Lower lobe of right lung (tissue), 2 donors: ENCODE results near the gene RFX3. TPM values are rescaled to one million over a fixed set of nuclear protein-coding genes. Genes with fewer than 3 reads are reported as not detected.

ENCODE experiments used
- ATAC-seq, 2 donors: fragments of 200-7000 bp; cut with Tn5 transposase; one replicate each; pipeline ENCODE4 v1.9.1; 2020 to 2022; ENCODE audit warnings: mild to moderate bottlenecking in 2 of 2, moderate library complexity in 2 of 2
- DNase-seq: peaks from one replicate; pipeline ENCODE4 v3.0.0-alpha.2; 2020
- H3K27ac ChIP-seq: fragments of 200-600 bp; one replicate; pipeline ENCODE4 v1.8.0; 2022
- H3K27me3 ChIP-seq: fragments of 200-600 bp; one replicate; pipeline ENCODE4 v1.8.0; 2022; ENCODE audit warnings: low read depth
- H3K36me3 ChIP-seq: fragments of 200-600 bp; one replicate; pipeline ENCODE4 v1.8.0; 2022; ENCODE audit warnings: mild to moderate bottlenecking
- H3K4me1 ChIP-seq: fragments of 200-600 bp; one replicate; pipeline ENCODE4 v1.8.0; 2022
- H3K4me3 ChIP-seq: fragments of 200-600 bp; one replicate; pipeline ENCODE4 v1.8.0; 2022; ENCODE audit warnings: mild to moderate bottlenecking
- H3K9me3 ChIP-seq: fragments of 200-600 bp; one replicate; pipeline ENCODE4 v1.8.0; 2022
- intact Hi-C: fragments of 100-400 bp; cut with DNase I; formaldehyde crosslinking; loops from one replicate; pipeline ENCODE4 v1.11.0; 2022
- total RNA-seq: library from RNA; stranded (reverse); fragmentation: NEBNext Ultra II Directional; extraction: Animal tissue kit (Norgen Biotek cat#: 25700); gene quantifications from one replicate; pipeline ENCODE4 v1.2.1, GENCODE V29; 2021
- TF ChIP-seq, protein P1 (sequence below): fragments of 200-600 bp; IDR thresholded peaks from one replicate; pipeline ENCODE4 v1.8.0; 2022; ENCODE audit warnings: antibody characterized with exemption, mild to moderate bottlenecking
- donor health status: DM: no; HTN: yes; CAD: no; lungs with severe emphysema.

Gene RFX3
- total RNA-seq, 1 donor from 2014 or later: 25.4 TPM

DNA sequence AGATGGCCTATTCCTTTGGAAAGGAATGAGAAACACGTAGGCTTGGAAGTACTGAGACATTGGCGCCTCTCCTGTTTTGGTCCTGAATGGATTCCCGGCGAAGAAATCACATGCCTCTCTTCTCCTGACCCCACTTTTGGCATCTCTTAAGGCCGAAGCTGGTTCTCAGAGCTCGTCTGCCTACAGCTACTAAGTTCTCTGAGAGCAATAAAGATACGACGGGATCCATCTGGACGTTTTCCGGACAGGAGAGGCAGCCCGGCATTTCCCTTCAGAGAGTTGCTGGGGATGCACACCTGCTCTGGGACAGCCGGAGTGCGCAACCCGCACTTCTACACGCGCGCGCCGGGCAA, 345.1 kb downstream of the RFX3 start:
- intact Hi-C loops: no loop called here
- TF ChIP-seq, protein P1, sequence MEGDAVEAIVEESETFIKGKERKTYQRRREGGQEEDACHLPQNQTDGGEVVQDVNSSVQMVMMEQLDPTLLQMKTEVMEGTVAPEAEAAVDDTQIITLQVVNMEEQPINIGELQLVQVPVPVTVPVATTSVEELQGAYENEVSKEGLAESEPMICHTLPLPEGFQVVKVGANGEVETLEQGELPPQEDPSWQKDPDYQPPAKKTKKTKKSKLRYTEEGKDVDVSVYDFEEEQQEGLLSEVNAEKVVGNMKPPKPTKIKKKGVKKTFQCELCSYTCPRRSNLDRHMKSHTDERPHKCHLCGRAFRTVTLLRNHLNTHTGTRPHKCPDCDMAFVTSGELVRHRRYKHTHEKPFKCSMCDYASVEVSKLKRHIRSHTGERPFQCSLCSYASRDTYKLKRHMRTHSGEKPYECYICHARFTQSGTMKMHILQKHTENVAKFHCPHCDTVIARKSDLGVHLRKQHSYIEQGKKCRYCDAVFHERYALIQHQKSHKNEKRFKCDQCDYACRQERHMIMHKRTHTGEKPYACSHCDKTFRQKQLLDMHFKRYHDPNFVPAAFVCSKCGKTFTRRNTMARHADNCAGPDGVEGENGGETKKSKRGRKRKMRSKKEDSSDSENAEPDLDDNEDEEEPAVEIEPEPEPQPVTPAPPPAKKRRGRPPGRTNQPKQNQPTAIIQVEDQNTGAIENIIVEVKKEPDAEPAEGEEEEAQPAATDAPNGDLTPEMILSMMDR: no peak
- no peak for DNase-seq
- Histone ChIP-seq H3K9me3 (no peaks in the 10 kb centered on the region), H3K27ac (no peak overlapping the region), H3K27me3 (peaks cover 25% of the 10 kb centered on the region), H3K4me1 (peaks cover 8% of the 10 kb centered on the region), H3K36me3 (no peaks in the 10 kb centered on the region), H3K4me3 (no peak overlapping the region)
- ATAC-seq: no peak

DNA sequence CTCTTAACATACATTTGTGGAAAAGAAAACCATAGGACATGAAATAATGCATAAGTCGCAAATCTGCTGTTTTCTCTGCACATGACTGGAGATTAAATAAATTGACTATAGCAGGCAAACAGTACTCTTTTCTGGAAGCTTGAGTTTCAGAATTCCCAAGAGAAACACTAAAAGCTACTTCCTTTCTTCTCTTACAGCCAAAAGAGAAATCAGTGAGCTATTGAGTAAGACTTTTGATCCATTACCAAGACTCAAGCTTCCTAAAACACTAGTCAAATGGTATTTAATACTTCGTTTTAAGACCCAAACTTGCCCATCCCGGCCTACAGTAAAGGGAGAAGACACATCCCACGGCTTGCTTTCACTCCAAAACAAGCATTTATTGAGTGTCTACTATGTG, 346.1 kb downstream of the RFX3 start:
- DNase-seq (no peak), ATAC-seq (no peak)
- H3K4me3 ChIP-seq: no peak overlapping the region
- no peaks in the 10 kb centered on the region for H3K36me3 ChIP-seq
- no peaks in the 10 kb centered on the region for H3K9me3 ChIP-seq
- H3K27me3 ChIP-seq: peaks cover 25% of the 10 kb centered on the region
- TF ChIP-seq, protein P1: no peak
- peaks cover 8% of the 10 kb centered on the region for H3K4me1 ChIP-seq
- intact Hi-C loops: no loop called here
- H3K27ac ChIP-seq: no peak overlapping the region

DNA sequence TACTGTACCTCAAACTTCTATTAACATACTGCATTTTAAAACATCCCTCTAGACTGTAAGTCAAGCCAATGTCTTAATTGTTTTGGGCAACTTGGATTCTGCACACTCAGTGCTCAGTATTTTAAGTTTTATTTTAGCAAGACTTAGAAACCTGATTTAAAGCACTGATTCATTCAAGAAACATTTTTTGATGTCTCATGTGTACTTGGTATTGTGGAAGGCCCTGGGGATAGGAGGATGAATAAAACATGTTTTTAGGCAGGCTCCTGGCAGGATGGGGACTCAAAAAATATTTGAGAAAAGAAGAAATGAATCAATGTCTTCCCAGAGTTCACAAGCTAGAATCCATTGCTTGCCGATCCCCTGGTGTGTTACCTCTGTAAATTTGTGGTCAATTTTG, 347.9 kb downstream of the RFX3 start:
- Histone ChIP-seq H3K27ac (no peak overlapping the region), H3K27me3 (peaks cover 25% of the 10 kb centered on the region), H3K36me3 (no peaks in the 10 kb centered on the region), H3K4me1 (peaks cover 8% of the 10 kb centered on the region), H3K4me3 (no peak overlapping the region), H3K9me3 (no peaks in the 10 kb centered on the region)
- intact Hi-C loops: no loop called here
- no peak for DNase-seq
- ATAC-seq: no peak
- TF ChIP-seq, protein P1: no peak

DNA sequence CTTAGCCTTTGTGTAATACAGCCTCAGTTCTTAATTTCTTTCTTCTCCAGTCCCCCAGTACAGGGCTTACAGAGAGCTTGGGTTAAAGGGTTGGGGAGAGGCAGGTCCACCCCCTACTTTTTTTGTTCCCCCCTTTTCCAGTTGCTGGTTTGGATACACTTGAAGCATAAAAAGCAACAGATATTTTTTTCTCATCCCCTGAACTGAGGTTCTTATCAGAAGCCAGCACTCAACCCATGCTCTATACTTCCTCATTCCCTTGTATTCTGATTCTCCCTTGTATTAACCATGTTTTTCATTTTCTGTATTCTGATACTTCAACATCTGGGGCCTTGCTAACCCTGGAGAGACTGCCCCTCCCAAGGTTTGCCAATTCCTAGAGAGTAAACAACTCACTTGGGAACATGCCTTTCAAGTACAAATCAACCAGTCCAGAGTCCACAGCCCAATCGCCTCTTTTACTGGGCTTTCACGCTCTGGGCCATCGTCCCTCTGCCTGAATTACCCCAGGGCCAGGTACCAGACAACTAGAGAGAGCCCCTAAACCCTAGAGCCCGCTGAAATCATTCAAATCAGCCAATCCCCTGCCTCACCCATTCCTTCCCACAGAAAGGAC, 348.5 kb downstream of the RFX3 start:
- no peaks in the 10 kb centered on the region for H3K36me3 ChIP-seq
- ATAC-seq (no peak), DNase-seq (no peak)
- peaks cover 19% of the 10 kb centered on the region for H3K27me3 ChIP-seq
- TF ChIP-seq, protein P1: no peak
- H3K9me3 ChIP-seq: no peaks in the 10 kb centered on the region
- no peak overlapping the region for H3K4me3 ChIP-seq
- H3K4me1 ChIP-seq: peaks cover 8% of the 10 kb centered on the region
- no peak overlapping the region for H3K27ac ChIP-seq
- intact Hi-C loops: no loop called here

DNA sequence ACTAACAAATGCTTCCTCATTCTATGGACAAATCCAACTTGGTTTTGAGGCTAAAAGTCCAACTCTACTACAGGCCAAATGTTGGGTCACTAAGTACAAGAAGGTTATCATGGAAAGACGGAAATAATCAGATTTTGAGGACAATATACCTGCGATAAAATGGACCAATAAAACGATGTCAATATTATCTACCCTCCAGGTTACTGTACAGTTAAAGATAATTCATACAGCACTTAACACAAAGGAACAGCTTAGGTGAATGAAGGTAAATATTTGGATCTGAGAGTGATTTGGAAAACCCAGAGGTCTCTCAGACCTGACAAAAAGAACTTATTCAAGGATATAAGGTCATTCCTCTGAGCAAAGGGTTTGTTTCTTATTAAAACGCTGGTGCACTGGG, 352.4 kb downstream of the RFX3 start:
- DNase-seq (no peak), ATAC-seq (no peak)
- intact Hi-C loops: no loop called here
- Histone ChIP-seq H3K36me3 (no peaks in the 10 kb centered on the region), H3K4me1 (no peaks in the 10 kb centered on the region), H3K27me3 (no peaks in the 10 kb centered on the region), H3K9me3 (no peaks in the 10 kb centered on the region), H3K27ac (no peak overlapping the region), H3K4me3 (no peak overlapping the region)
- TF ChIP-seq, protein P1: no peak

DNA sequence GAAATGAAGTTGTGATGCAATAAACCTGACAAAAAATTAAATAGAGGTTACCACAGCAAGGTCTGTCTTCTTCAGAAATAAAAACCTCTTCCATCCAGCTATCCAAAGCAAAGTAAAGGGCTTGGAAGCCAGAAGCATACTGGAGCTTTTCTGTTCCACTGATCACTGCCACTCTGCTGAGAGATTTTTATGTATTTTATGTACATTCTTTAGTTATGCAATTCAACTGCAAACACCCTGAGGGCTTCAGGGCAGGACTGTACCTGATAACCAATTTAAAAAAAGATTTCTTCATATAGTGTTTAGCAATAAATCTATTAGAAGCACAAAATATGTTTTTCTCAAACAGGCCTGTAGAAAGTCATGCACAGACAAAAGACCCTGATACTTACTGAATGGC, 355.0 kb downstream of the RFX3 start:
- DNase-seq (no peak), ATAC-seq (no peak)
- Histone ChIP-seq H3K9me3 (no peaks in the 10 kb centered on the region), H3K27ac (no peak overlapping the region), H3K27me3 (no peaks in the 10 kb centered on the region), H3K4me1 (no peaks in the 10 kb centered on the region), H3K36me3 (no peaks in the 10 kb centered on the region), H3K4me3 (no peak overlapping the region)
- TF ChIP-seq, protein P1: no peak
- intact Hi-C loops: no loop called here
